CD4-positive, alpha-beta T cell treated with Interleukin-4 for 1 hour (primary cell): ENCODE results near the gene SUSD2.
"Not testable (repeated sequence)": the region's sequence is repeated elsewhere in the genome, so short reads cannot be mapped to it uniquely, and the experiment has no call there.

ENCODE experiments used
- DNase-seq, 2 donors: peaks; one replicate each; pipeline ENCODE4 v3.0.0-alpha.2; 2020 to 2022

The SUSD2 gene

DNA sequence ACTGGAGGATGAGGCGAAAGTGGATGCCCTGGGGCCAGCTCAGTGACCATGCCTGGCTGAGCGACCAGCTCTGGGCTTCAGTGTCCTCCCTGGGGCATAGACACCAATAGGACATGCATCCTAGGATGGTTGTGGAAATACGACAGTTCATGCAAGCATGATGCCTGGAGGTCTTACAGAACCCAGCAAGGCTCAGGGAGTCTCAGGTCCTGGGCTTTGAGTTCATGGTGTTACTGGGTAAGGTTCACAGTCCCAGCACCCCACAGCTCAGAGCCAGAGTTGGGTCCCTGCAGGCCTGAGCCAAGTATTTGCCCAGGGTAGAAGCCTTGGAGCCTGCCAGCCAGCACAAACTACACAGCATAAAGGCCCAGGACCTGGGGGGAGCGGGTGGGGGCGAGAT, 4.2 kb upstream of the SUSD2 start:
- no peak for DNase-seq

DNA sequence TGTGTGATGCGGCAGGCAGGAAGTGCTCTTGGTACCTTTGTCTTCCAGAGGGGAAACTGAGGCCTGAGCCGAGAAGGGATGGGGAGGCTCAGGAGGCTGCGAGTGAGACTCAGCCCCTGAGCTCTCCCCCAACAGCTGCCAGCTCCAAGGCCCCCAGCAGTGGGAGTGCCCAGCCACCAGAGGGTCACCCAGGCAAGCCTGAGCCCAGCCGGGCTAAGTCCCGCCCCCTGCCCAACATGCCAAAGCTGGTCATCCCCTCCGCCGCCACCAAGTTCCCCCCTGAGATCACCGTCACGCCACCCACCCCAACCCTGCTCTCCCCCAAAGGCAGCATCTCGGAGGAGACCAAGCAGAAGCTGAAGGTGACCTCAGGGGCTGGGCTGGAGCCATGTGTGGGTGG, 3.8 kb upstream of the SUSD2 start:
- no peak for DNase-seq

DNA sequence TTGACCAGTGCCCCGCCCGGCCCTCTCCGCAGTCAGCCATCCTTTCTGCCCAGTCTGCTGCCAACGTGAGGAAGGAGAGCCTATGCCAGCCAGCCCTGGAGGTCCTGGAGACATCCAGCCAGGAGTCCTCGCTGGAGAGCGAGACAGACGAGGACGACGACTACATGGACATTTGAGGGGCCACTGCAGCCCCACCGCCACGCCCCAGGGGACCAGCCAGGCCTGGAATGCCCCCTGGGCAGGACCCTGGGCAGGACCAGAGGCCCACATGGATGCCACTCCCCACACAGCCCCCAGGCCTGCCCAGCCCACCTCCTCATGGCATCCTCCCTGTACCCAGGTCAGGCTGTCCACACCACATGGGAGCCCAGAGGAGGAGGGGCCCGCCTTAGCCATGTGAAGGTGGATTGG, 3.3 kb upstream of the SUSD2 start:
- no peak for DNase-seq

DNA sequence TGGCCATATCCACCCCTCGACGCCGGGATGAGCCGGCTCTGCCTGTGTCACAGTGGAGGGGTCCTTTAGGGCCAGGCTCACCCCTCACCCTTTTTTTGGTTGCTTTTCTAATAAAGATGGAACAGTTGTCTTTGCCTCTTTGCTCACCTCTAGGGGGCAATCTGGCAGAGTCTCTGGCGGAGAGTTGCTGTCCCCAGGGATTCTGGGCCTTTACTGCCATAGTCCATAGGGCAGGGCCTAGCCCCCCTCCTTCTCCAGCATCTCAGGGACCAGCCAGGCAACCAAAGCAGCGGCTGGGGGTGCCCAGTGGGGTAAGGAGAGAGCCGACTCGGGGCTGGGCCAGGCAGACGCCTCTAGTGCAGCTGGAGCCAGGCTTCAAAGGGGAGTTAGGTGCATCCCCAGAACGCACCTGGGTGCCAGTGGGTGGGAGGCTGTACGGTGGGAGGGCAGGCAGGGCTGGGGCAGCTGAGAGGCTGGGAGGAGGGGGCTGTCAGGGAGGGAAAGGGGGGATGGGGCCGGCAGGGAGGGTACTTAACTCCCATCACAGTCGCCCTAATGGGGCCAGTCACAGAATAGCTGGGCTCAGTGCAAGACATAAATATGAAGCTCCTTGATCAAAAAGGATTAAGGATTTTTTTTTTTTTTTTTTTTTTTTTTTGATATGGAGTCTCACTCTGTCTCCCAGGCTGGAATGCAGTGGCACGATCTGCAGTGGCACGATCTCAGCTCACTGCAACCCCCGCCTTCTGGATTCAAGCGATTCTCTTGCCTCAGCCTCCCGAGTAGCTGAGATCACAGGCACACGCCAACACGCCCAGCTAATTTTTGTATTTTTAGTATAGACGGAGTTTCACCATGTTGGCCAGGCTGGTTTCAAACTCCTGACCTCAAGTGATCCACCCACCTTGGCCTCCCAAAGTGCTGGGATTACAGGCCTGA, 2.5 kb upstream of the SUSD2 start:
- no peak for DNase-seq

DNA sequence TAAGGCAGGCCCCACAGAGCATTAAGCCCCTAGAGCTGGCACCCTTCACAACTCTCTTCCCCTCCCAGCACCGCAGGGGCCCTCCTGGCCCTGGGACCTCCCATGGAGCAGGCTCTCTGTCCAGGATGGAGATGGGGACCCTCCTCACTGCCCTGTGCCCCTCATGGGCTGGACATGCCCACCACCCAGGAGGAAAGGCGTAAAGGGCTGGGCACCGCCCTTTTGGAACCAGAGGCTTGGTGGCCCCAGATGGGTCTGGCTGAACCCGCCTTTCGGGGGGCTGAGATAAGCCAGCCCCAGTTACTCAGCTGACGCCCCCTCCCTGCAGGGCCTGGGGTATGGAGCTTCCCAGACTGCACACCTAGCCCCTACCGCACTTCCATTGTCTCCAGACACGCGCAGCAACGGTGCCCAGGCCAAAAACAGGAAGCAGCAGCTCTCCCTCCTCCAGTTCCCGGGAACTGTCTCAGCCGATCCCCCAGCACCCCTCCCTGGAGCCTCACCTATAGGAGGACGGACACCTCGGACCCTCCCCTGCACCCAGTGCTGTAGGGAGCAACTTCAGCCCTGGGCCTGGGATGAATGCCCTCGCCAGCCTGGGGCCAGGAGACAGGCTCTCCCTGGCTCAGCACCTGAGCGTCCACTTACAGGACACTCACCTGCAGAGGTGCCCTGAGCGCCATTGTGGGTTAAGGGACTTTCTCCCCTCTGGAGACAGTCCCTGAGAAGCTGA, 1.6 kb upstream of the SUSD2 start:
- no peak for DNase-seq

DNA sequence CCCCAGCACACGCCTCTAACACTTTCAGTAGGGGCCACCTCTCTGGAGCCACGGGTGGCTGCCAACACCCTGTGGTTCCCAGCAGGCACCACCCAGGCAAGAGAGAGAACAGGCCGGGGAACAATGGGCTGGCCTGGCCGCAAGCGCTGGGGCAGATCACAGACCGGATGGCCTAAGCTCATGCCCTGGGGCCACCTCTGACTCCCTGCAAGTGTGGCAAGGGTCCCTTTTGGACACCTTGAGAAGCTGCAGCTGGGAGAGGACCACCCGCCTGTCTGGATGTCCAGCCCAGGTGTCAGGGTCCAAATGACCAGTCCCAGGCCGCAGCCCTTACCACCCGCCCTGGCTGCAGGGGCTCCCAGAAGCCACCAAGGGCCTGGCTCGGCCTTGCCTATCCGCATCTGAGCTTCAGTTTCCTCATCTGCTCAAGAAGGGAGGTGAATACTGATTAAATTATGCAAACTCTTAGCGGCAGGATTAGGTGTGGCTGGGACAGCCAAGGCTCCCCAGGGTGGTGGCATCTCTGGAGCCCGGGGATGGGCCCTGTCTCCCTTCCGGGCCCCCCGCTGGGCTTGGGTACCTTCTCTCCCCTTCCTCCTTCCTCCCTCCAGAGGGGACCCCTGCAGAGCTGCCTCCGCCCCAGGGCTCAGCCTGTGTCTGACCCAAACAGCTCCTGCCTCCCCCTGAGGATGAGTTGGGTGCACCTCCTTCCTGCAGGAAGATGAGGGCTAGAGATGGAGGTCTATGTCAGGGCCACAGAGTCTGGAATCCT, 785 bp upstream of the SUSD2 start:
- DNase-seq: no peak

DNA sequence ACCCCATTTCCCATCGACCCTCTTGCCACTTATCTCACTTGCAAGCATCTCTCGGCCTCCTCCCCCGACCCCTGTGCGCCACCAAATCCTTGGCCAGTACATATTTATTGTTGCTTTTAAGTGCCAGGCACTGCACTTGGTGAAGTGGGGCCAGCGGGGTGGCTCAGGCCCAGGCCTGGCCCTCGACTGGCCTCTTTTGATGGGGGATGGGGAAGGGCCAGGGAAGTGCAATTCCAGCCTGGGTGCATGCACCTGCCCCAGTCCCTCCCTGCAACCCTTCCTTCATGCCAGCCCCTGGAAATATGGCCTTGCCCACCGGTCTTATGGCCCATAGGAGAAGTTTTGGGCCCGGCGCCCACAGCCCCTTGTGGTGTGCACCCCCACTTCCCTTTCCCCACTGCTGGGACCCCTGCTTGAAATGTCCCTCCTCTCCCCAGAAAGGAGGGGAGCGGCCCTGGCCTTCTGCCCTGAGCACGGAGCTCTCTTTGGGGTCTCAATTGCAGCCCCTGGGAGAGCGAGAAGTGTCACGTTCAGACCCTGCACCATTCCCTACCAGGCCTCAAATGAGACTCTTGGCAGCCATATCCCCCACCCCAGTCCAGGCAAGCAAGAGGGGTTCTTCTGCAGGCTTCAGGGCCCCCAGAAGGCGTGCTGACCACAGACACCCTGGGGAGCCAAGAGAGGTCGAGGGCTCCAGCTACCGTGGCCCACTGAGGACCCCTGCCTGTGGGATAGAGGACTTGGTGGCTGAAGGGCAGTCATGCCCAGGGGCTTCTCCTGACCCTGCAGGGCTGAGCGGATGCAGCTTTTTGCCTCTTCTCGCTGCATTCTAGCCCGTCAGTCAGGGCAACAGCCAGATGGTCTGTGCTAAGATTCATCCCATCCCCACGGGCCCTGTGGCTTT, 961 bp downstream of the SUSD2 start:
- no peak for DNase-seq

DNA sequence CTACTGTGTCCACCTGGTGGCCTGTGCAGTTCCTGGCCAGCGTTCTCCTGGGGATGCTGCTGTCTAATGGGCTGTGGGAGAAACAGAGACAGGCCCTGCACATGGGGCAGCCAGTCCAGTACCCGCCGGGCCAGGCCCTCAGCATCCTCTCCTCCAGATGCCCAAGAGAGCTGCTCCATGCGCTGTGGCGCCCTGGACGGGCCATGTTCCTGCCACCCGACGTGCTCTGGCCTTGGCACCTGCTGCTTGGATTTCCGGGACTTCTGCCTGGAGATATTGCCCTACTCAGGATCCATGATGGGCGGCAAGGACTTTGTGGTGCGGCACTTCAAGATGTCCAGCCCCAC, 1.6 kb downstream of the SUSD2 start:
- not testable (repeated sequence) for DNase-seq

DNA sequence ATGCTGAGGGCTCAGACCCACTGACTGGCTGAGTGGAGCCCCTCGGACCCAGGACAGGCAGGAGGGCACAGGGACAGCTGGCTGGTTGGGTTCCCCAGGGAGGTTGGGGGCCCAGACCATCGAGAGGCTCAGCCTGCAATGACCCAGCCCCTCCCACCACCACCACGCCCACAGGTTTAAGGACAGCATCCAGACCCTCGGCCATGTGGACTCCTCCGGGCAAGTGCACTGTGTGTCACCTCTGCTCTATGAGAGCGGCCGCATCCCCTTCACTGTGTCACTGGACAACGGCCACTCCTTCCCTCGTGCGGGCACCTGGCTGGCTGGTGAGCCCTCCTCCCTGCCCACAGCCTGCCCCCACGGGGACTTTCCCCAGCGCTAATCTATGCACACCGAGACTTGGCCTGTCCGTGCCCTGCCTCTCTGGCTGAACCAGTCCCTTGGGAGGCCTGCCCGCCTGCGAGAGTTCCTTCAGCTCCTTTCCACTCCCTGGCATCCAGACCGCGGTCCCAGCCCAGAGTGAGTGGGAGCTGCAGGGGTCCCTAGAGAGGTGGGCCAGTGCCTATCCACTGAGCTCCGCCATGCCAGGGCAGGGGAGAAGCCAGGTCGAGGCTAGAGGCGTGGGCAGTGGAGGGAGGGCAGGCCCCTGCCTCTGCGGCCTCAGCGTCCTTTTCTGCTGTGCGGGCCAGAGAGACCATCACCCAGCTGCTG, 2.2 kb downstream of the SUSD2 start:
- DNase-seq: no peak

DNA sequence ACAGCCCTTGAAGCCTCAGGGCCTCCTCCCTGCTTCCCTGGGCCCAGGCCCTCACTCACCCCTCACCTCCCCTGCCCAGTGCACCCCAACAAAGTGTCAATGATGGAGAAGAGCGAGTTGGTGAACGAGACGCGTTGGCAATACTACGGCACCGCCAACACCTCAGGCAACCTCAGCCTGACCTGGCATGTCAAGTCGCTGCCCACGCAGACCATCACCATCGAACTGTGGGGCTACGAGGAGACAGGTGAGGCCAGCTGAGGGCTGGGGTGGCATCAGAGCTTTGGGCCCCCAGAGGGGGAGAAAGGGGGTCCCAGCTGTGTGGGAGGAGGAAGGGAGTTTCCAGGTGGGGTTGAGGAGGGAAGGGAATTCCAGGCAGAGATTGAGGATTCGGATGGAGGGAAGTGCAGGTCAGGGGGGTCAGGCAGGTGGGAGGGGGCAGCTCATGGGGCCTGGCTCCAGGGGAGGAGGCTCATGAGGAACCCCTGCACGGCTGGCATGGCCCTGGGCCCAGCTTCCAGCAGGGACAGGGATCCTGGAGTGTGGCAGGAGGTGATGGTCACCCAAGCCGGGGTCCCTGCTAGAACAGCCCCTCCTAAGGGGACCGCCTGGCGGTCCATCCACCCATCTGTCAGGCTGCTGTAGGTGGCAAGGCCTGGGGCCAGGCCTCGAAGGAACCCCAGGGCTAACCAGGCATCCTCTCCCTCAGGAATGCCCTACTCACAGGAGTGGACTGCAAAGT, 2.9 kb downstream of the SUSD2 start:
- DNase-seq: no peak

DNA sequence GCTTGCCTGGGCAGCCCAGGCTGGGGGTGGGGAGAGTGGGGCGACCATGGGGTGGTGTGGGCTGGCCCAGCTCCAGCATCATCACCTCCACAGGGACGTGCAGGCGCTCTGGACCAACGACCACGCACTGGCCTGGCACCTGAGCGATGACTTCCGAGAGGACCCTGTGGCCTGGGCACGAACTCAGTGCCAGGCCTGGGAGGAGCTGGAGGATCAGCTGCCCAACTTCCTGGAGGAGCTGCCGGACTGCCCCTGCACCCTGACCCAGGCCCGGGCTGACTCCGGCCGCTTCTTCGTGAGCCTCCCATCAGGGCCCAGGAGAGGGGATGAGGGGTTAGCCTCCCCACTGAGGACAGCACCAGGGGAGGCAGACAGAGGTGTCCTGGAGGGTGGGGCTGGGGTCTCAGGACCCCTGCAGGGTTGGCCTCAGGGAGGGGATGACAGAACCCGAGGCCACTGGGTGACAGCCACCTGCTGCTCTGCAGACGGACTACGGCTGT, 3.8 kb downstream of the SUSD2 start:
- no peak for DNase-seq

DNA sequence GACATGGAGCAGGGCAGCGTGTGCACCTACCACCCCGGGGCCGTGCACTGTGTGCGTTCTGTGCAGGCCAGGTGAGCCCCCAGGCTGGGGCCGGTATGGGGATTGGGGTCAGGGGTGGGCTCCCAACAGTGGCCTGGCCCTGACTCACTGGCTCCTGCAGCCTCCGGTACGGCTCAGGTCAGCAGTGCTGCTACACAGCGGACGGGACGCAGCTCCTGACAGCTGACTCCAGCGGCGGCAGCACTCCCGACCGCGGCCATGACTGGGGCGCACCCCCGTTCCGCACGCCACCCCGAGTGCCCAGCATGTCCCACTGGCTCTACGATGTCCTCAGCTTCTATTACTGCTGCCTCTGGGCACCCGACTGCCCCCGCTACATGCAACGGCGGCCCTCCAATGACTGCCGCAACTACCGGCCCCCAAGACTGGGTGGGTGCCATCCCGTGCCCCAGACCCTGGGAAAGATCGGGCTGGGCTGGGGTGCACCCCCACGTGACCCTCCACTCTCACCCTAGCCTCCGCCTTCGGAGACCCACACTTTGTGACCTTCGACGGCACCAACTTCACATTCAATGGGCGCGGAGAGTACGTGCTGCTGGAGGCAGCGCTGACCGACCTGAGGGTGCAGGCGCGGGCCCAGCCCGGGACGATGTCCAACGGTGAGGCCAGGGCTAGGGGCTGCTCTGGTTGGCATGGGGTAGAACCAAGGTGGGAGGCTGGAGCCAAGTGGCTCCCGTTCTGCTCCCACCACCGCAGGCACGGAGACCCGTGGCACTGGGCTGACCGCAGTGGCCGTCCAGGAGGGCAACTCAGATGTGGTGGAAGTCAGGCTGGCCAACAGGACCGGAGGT, 4.4 kb downstream of the SUSD2 start:
- no peak for DNase-seq

DNA sequence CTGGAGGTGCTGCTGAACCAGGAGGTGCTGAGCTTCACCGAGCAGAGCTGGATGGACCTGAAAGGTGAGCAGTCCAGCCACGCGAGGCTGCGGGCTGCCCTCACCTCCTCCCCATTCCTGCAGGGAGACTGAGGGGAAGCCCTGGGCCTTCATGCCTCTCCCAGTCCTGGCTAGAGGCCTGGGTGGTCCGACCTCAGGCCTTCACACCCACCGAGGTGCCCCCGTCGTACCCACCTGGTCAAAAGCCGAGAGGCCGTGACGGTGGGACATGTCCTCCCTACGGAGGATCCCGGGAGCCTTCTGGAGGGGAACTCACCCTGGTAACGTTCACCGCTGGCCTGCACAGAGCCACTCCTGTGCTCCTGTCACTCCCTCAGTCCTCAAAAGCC, 5.1 kb downstream of the SUSD2 start:
- DNase-seq: no peak

DNA sequence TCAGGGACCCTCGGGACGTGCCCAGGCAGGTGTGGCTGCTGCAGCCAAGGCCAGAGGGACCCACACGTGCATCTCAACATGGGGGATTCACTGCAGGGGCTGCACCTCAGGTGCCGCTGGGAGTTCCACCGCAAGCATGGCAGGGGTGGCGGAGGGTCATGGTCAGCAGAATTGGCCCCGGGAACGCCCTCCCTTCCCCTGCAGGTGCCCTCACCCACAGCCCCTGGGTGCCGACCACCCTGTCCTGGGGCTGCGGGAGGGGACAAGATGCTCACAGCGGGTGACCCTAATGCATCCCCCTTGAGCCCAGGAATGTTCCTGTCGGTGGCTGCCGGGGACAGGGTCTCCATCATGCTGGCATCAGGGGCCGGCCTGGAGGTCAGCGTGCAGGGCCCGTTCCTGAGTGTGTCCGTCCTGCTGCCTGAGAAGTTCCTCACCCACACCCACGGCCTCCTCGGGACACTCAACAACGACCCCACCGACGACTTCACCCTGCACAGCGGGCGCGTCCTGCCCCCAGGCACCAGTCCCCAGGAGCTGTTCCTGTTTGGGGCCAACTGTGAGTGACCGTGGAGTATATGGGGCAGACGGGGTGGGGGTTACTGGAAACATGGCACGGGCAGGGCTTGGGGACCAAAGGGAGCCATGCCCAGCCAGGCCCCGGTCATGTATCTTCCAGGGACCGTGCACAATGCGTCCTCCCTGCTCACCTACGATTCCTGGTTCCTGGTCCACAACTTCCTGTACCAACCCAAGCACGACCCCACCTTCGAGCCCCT, 5.8 kb downstream of the SUSD2 start:
- DNase-seq: no peak

DNA sequence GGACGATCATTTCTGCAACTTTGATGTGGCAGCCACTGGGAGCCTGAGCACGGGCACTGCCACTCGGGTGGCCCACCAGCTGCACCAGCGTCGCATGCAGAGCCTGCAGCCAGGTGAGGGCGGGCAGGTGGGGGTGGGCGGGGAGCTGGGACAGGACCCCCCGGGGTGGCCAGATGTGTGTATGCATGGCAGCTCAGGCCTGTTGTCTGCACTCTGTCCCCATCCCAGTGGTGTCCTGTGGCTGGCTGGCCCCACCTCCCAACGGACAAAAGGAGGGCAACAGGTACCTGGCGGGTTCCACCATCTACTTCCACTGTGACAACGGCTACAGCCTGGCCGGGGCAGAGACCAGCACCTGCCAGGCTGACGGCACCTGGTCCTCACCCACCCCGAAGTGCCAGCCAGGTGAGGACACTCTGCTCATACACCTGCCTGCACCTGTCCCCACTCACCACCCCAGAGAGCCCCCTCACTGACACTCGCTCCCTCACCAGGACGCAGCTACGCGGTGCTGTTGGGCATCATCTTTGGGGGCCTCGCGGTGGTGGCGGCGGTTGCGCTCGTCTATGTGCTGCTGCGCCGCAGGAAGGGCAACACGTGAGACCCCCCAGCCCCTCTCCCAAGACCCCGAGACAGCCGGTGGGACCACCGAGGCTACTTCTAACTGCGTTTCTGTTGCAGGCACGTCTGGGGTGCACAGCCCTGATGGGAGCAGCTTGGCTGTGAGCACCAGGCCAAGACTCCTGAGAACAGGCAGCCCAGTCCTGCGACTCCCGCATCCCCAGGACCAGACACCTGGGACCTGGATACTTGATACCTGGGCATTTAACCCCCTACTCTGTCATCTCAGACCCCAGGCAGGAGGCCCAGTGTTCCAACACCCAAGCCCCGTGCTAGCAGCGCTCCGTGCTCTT, 6.7 kb downstream of the SUSD2 start:
- DNase-seq: no peak

DNA sequence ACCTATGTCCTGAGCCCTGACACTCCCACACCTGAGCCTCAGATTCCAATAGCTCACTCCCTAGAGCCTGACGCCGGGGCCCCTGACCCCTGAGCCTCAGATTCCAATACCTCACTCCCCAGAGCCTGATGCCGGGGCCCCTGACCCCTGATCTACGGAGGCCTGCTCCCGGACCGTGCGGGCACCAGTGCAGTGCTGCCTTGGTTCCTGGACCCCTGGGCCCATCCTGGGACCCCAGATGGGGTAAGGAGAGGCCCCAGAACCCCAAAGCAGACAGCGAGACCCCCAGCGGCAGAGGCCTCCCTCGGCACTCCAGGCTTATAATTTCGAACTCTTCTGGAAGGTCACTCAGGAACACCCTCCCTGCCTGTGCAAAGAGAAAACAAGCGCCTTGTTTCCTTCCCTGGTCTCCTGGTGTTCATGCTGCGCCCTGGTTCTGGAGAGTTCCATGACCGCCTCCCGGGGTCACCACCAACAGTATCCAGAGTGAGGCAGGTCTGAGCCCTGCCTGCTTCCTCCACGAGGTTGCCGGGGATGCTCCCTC, 7.5 kb downstream of the SUSD2 start:
- no peak for DNase-seq
